ENCODE results near the gene NFIX. TPM values are rescaled to one million over a fixed set of nuclear protein-coding genes. Genes with fewer than 3 reads are reported as not detected.

The NFIX gene
- total and polyA plus RNA-seq, 9 of the 15 experiments (the other 6 are each of a cell fraction or from before 2014, with no cell fraction given) = 0.28 to 26.8 (median 5.4) TPM

- TF ChIP-seq, protein P1, sequence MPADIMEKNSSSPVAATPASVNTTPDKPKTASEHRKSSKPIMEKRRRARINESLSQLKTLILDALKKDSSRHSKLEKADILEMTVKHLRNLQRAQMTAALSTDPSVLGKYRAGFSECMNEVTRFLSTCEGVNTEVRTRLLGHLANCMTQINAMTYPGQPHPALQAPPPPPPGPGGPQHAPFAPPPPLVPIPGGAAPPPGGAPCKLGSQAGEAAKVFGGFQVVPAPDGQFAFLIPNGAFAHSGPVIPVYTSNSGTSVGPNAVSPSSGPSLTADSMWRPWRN (IDR thresholded peaks at IDR 0.05; ENCODE audit: low read depth) = no peak
- TF ChIP-seq NFIC (IDR thresholded peaks at IDR 0.05) = 0 out of 2 replicates have a peak, but pooled peaks have one; percentile 31
- TF ChIP-seq RAD51 (IDR thresholded peaks at IDR 0.05; ENCODE audit: borderline replicate concordance, low read depth) = no peak
- no peak for TF ChIP-seq DLX4 (CRISPR knock-in tag; IDR thresholded peaks at IDR 0.05)
- no peak for TF ChIP-seq E2F8 (IDR thresholded peaks at IDR 0.05; ENCODE audit: low read depth, partially characterized antibody)
- TF ChIP-seq MAFK (IDR thresholded peaks at IDR 0.05; ENCODE audit: low read length) = no peak
- no peak for TF ChIP-seq ZNF764 (CRISPR knock-in tag; IDR thresholded peaks at IDR 0.05; ENCODE audit: low read depth)
- TF ChIP-seq NR2C1 (IDR thresholded peaks at IDR 0.05) = no peak
- TF ChIP-seq NR2C1 (tag; IDR thresholded peaks at IDR 0.05) = no peak
- TF ChIP-seq SREBF1 (IDR thresholded peaks at IDR 0.05; ENCODE audit: borderline replicate concordance, low read depth, low read length) = no peak
- TF ChIP-seq, protein P2, sequence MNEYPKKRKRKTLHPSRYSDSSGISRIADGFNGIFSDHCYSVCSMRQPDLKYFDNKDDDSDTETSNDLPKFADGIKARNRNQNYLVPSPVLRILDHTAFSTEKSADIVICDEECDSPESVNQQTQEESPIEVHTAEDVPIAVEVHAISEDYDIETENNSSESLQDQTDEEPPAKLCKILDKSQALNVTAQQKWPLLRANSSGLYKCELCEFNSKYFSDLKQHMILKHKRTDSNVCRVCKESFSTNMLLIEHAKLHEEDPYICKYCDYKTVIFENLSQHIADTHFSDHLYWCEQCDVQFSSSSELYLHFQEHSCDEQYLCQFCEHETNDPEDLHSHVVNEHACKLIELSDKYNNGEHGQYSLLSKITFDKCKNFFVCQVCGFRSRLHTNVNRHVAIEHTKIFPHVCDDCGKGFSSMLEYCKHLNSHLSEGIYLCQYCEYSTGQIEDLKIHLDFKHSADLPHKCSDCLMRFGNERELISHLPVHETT (CRISPR knock-in tag; conservative IDR thresholded peaks at IDR 0.05 in 1 of 2, IDR thresholded peaks at IDR 0.05 in 1 of 2) = peak in 1 of 2 experiments; percentile 91; a peak in 2 of 4 replicates
- TF ChIP-seq GABPB2 (CRISPR knock-in tag; conservative IDR thresholded peaks at IDR 0.05) = no peak
- TF ChIP-seq, protein P3, sequence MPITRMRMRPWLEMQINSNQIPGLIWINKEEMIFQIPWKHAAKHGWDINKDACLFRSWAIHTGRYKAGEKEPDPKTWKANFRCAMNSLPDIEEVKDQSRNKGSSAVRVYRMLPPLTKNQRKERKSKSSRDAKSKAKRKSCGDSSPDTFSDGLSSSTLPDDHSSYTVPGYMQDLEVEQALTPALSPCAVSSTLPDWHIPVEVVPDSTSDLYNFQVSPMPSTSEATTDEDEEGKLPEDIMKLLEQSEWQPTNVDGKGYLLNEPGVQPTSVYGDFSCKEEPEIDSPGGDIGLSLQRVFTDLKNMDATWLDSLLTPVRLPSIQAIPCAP (CRISPR knock-in tag; IDR thresholded peaks at IDR 0.05; ENCODE audit: borderline replicate concordance) = no peak
- no peak for TF ChIP-seq EHMT2 (IDR thresholded peaks at IDR 0.05)
- TF ChIP-seq ZFP36 (IDR thresholded peaks at IDR 0.05; ENCODE audit: low read depth, low read length, partially characterized antibody) = no peak
- TF ChIP-seq DPF2 (IDR thresholded peaks at IDR 0.05) = no peak
- no peak for TF ChIP-seq ELF4 (CRISPR knock-in tag; IDR thresholded peaks at IDR 0.05)
- TF ChIP-seq CEBPB (tag; IDR thresholded peaks at IDR 0.05) = no peak
- no peak for TF ChIP-seq CREB1 (IDR thresholded peaks at IDR 0.05)
- TF ChIP-seq CREB1 (CRISPR knock-in tag; IDR thresholded peaks at IDR 0.05) = no peak
- TF ChIP-seq MED1 (CRISPR knock-in tag; IDR thresholded peaks at IDR 0.05; ENCODE audit: borderline replicate concordance) = no peak
- peak in 1 of 2 experiments; percentile 94 for TF ChIP-seq NCOA2 (IDR thresholded peaks at IDR 0.05; ENCODE audit: partially characterized antibody in 2 of 2)
- TF ChIP-seq SMAD4 (CRISPR knock-in tag; conservative IDR thresholded peaks at IDR 0.05) = no peak; the same call in none of the 2 replicates
Measured at GRCh38 chr19:12956446-12957388, 38.6 kb upstream of the NFIX start, which contains the start of gene GADD45GIP1 (continued).
